Heart right ventricle (tissue), 16 donors: Measurements from ENCODE around the gene GON7. TPM values are rescaled to one million over a fixed set of nuclear protein-coding genes. Genes with fewer than 3 reads are reported as not detected.

Experiments used
- ATAC-seq, 8 donors: fragments of 200-7000 bp; cut with Tn5 transposase; one replicate each; pipeline ENCODE4 v1.9.1; 2020; ENCODE audit warnings: mild to moderate bottlenecking in 8 of 8, moderate library complexity in 8 of 8, moderate number of reproducible peaks in 1 of 8
- DNase-seq, 2 donors: peaks; one replicate each; pipeline ENCODE4 v3.0.0-alpha.2; 2020
- H3K27ac ChIP-seq, 10 donors: fragments of 200-600 bp; sonication (generic) in 2 of 10; one replicate each; pipeline versions ENCODE4 v1.5.0 to v1.8.0; 2020 to 2022; ENCODE audit warnings: mild to moderate bottlenecking in 3 of 10
- H3K27me3 ChIP-seq, 7 donors: fragments of 200-600 bp; one replicate each; pipeline ENCODE4 v1.8.0; 2021 to 2022; ENCODE audit warnings: mild to moderate bottlenecking in 2 of 7
- H3K36me3 ChIP-seq, 9 donors: fragments of 200-600 bp; sonication (generic) in 1 of 9; one replicate each; pipeline versions ENCODE4 v1.5.0 to v1.8.0; 2020 to 2022; ENCODE audit warnings: mild to moderate bottlenecking in 2 of 9
- H3K4me1 ChIP-seq, 9 donors: fragments of 200-600 bp; sonication (generic) in 1 of 9; one replicate each; pipeline versions ENCODE4 v1.5.0 to v1.8.0; 2020 to 2022; ENCODE audit warnings: mild to moderate bottlenecking in 4 of 9
- H3K4me3 ChIP-seq, 10 donors: fragments of 200-600 bp; sonication (generic) in 2 of 10; one replicate each; pipeline versions ENCODE4 v1.5.0 to v1.8.0; 2020 to 2022; ENCODE audit warnings: mild to moderate bottlenecking in 7 of 10, moderate library complexity in 2 of 10
- H3K9me3 ChIP-seq, 11 donors: fragments of 200-600 bp in 10 of 11; sonication (generic) in 2 of 11; one replicate each; pipeline versions ENCODE4 v1.5.0 to v1.8.0; 2013 to 2022; ENCODE audit warnings: mild to moderate bottlenecking in 2 of 11, control low read depth in 1 of 11, moderate library complexity in 1 of 11
- WGBS, 2 donors: extraction: QIAGEN DNeasy Blood & Tissue Kit; methylation state at CpG; one replicate each; pipeline ENCODE4 v1.1.7; 2013; ENCODE audit warnings: inconsistent platforms in 1 of 2; 5-methylcytosine and 5-hydroxymethylcytosine counted together
- intact Hi-C, 10 donors: fragments of 100-400 bp; cut with DNase I; formaldehyde crosslinking; loops; one replicate each; pipeline versions ENCODE4 v1.11.1 to v1.14.2; 2022
- polyA plus RNA-seq, 2 donors: library from polyadenylated mRNA; stranded (reverse); fragments of 200-250 nt; gene quantifications; one replicate each; pipeline ENCODE4 v1.2.3, GENCODE V29; 2013
- total RNA-seq, 10 donors: library from RNA; stranded (reverse); fragmentation: NEBNext Ultra II Directional in 3 of 10; extraction: Animal tissue kit (Norgen Biotek cat#: 25700) in 3 of 10; gene quantifications; one replicate each; pipeline versions ENCODE4 v1.2.1 to v1.2.4, GENCODE V29; 2021 to 2023
- TF ChIP-seq, protein P1 (sequence below), 9 donors: fragments of 200-600 bp; sonication (generic) in 2 of 9; IDR thresholded peaks; one replicate each; pipeline versions ENCODE4 v1.5.0 to v1.8.0; 2021 to 2022; ENCODE audit warnings: antibody characterized with exemption in 9 of 9, mild to moderate bottlenecking in 5 of 9, moderate library complexity in 1 of 9
- donor health status: Arrhythmogenic right ventricular cardiomyopathy.
- donor health status: ischemic (EF 13 %, LVEDD 7.1; RV severe dilation, severe dysfunction).
- donor health status: healthy with polysubstance abuse.
- donor health status: DM: no; HTN: yes; CAD: no.
- donor health status: DM: no; HTN: no; CAD: no.
- donor health status: ischemic (EF 25% LVEDD 6.9; RV normal size, moderate dysfunction).
- donor health status: ischemic (EF 25% LVEDD 5.7; RV mildly dilated, moderate dysfunction).
- donor health status: healthy.
- donor health status: DM: yes; HTN: yes; CAD: no.
- donor health status: Ischemic cardiomyopathy.
- donor health status: ischemic (EF 35%, LVEDD 5.7; RV mildly dilated, moderate dysfunction).
- donor health status: nonischemic (EF 11% LVEDD 7.7; RV severe dilation, severe dysfunction).
- donor health status: DM: yes; HTN: yes; CAD: no.
- donor health status: PGD.
- donor health status: ischemic (EF 29% LVEDD 5.4; RV normal size, mild dysfunction).
- donor health status: nonischemic (EF 23%, LVEDD 6.1; RV moderate dilation, normal function).

The GON7 gene
- total and polyA plus RNA-seq, 12 donors, result 9.9 to 20.1 (median 15.1) TPM

DNA sequence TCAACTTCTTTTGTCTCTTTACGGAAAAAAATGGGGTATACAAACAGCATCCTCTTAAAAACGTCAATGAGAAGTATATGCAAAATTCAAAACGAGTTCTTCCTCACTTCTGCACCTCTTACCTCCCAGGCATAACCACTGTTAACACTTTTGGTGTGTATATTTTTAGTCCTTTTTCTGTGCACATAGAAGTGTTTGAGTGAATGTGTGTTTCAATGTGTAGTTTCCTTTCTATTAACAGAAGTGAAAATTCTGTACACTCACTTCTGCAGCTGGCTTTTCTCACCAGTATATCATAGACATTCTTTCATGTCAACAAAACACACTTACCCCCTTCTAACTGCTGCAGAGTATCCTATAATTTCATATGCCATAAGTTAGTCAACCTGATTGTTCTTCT is 5.6 kb upstream of the GON7 start:
- 47 to 58% methylated on average over 3 of the region's 3 CpGs for WGBS, 2 donors
- intact Hi-C loops, result loop anchor here in 3 of 10 donors (10.0 kb wide), 1 partner anchor 402 kb away; no protein-coding TSS in a partner anchor
- peaks cover 0 to 25% (median 16%) of the 10 kb centered on the region in 9 donors for H3K4me1 ChIP-seq
- peaks cover 0 to 78% (median 47%) of the 10 kb centered on the region in 9 donors for H3K36me3 ChIP-seq
- H3K27ac ChIP-seq, result no peak overlapping the region
- no peak overlapping the region for H3K4me3 ChIP-seq
- DNase-seq (no peak), ATAC-seq (no peak)
- no peaks in the 10 kb centered on the region for H3K27me3 ChIP-seq
- TF ChIP-seq, protein P1, sequence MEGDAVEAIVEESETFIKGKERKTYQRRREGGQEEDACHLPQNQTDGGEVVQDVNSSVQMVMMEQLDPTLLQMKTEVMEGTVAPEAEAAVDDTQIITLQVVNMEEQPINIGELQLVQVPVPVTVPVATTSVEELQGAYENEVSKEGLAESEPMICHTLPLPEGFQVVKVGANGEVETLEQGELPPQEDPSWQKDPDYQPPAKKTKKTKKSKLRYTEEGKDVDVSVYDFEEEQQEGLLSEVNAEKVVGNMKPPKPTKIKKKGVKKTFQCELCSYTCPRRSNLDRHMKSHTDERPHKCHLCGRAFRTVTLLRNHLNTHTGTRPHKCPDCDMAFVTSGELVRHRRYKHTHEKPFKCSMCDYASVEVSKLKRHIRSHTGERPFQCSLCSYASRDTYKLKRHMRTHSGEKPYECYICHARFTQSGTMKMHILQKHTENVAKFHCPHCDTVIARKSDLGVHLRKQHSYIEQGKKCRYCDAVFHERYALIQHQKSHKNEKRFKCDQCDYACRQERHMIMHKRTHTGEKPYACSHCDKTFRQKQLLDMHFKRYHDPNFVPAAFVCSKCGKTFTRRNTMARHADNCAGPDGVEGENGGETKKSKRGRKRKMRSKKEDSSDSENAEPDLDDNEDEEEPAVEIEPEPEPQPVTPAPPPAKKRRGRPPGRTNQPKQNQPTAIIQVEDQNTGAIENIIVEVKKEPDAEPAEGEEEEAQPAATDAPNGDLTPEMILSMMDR (IDR thresholded peaks at IDR 0.05), result no peak
- no peaks in the 10 kb centered on the region for H3K9me3 ChIP-seq

DNA sequence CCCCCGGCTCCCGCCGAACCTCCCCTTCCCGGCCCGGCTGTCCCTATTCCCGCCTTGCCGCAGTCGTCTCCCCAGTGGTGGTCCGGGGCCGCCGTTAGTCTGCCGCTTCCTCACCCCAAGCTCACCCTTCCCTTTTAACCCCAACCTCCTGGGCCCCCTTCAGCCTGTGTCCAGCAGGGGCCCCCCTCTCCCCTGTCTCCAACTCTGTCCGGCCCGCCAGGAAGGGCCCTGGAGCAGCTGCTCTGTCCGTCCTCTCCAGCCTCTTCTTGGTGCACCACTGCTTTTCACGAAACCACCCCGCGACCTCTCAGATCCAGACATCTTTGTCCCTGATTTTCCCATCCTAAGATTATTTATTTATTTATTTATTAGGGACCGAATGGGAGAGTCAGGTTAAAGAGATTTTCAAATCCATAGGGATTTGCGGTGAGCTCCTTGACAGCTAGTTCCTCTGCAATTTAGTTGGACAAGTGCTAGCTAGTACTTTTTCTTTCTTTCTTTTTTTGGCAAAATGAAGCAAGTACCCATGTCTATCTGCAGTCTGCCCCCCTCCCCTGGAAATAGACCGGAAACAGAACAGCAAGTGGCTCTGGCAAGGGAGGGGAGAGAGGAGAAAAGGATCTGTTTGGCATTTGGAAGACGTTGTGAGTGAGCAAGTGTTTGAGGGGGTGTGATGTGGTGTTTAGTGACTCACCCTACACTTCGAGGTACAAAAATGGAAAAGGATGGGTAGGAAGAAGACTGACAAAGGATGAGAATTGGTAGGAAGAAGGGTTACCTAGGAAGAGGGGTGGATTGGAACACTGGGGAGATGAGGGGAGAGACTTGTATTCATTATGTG is 823 bp upstream of the GON7 start:
- DNase-seq, result peak in 1 of 2 donors; percentile 54
- H3K4me1 ChIP-seq, result peaks cover 0 to 44% (median 27%) of the 10 kb centered on the region in 9 donors
- peak overlapping the region; percentile 58 to 98 (median 85) for H3K4me3 ChIP-seq
- peaks cover 0 to 42% (median 13%) of the 10 kb centered on the region in 9 donors for H3K36me3 ChIP-seq
- peak; percentile 75 to 90 (median 82) for ATAC-seq
- TF ChIP-seq, protein P1 (IDR thresholded peaks at IDR 0.05), result peak in 6 of 9 donors; percentile 32 to 56 (median 44)
- no peaks in the 10 kb centered on the region for H3K9me3 ChIP-seq
- WGBS, 2 donors, result 1% methylated on average over 20 to 23 of the region's 23 CpGs
- no peaks in the 10 kb centered on the region for H3K27me3 ChIP-seq
- H3K27ac ChIP-seq, result peak overlapping the region in 9 of 10 donors; percentile 83 to 93 (median 90)
- intact Hi-C loops, result loop anchor here in 4 of 10 donors (1.0 to 10.0 kb wide), 5 partner anchors 23 to 411 kb away; partner anchors contain the start of genes BTBD7 (in 3 of the 4), MOAP1 (in 3 of the 4) and LYSET (in 2 of the 4)

DNA sequence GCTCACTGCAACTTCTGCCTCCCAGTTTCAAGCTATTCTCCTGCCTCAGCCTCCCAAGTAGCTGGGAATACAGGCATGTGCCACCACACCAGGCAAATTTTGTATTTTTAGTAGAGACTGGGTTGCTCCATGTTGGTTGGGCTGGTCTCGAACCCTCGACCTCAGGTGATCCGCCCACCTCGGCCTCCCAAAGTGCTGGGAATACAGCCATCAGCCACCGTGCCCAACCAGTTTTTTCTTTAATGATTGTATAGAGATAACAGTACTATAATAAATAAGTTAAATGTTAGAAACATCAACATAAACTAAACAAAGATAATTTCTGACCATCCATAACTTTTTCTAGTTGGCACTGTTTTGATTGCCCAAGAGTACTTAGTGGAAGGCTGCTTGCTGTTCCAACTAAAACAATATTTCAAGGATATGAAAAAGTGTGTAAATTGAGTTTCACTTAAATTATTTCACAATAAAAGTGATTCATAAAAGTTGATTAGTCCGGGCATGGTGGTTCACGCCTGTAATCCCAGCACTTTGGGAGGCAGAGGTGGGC is 5.6 kb downstream of the GON7 start:
- DNase-seq, result no peak
- Histone ChIP-seq H3K4me1 (peaks cover 0 to 19% (median 12%) of the 10 kb centered on the region in 9 donors), H3K27me3 (no peaks in the 10 kb centered on the region), H3K27ac (no peak overlapping the region), H3K4me3 (no peak overlapping the region), H3K36me3 (peaks cover 0 to 22% (median 0%) of the 10 kb centered on the region in 9 donors), H3K9me3 (no peaks in the 10 kb centered on the region)
- TF ChIP-seq, protein P1 (IDR thresholded peaks at IDR 0.05), result no peak
- WGBS, 2 donors, result 91 to 92% methylated on average over 7 of the region's 7 CpGs
- intact Hi-C loops, result loop anchor here in 1 of 10 donors (10.0 kb wide), 1 partner anchor 134 kb away; the partner anchor contains the start of gene BTBD7
- ATAC-seq, result no peak

DNA sequence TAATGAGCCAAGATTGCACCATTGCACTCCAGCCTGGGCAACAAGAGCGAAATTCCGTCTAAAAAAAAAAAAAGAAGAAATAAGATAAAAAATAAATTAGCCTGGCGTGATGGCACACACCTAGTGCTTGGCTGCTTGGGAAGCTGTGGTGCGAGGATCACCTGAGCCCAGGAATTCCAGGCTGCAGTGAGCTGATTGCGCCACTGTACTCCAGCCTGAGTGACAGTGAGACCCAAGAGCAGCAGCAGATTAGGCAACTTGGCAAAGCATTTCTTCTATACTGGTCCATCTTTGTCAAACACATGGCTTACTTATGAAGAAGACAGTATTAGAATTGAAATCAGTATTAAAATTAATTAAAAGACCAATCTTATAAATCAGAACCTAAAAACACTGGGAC is 6.3 kb downstream of the GON7 start:
- TF ChIP-seq, protein P1 (IDR thresholded peaks at IDR 0.05), result no peak
- peaks cover 0 to 15% (median 9%) of the 10 kb centered on the region in 9 donors for H3K4me1 ChIP-seq
- intact Hi-C loops, result loop anchor here in 1 of 10 donors (10.0 kb wide), 1 partner anchor 134 kb away; the partner anchor contains the start of gene BTBD7
- no peak overlapping the region for H3K27ac ChIP-seq
- peaks cover 0 to 22% (median 0%) of the 10 kb centered on the region in 9 donors for H3K36me3 ChIP-seq
- no peak overlapping the region for H3K4me3 ChIP-seq
- H3K27me3 ChIP-seq, result no peaks in the 10 kb centered on the region
- 96 to 99% methylated on average over 5 of the region's 5 CpGs for WGBS, 2 donors
- DNase-seq (no peak), ATAC-seq (no peak)
- no peaks in the 10 kb centered on the region for H3K9me3 ChIP-seq
